Measurements from ENCODE around the gene TBC1D22A.

Gene TBC1D22A

GRCh38 chr22:46851941-46852340, 89.5 kb downstream of the TBC1D22A start:
- Mint-ChIP-seq H3K9me3 (no peaks in the 10 kb centered on the region), H3K27ac (peak overlapping the region; percentile 92), H3K4me1 (ENCODE audit: low read depth) (peaks cover 45% of the 10 kb centered on the region), H3K36me3 (ENCODE audit: low read depth) (peaks cover 93% of the 10 kb centered on the region), H3K4me3 (no peak overlapping the region), H3K27me3 (no peaks in the 10 kb centered on the region)
- intact Hi-C loops (cut with micrococcal nuclease), result no loop called here

DNA sequence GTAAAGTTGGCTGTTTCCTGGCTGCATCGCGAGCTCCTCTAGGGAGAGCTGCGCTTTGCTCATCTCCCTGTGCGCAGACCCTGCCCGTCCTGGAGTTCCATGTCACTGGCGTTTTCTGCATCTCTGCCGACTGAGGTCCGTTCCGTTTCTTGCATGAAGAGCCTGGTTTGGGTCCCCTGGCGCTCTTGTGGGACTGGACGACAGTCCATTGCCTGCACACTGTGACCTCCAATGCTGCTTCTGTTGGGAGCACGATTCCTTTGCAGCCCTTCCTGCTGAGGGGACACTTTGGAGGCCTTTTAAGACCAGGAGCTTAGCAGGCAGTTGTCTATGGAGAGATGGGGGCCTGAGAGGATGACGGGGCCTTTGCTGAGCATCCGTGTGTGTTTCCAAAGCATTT, 90.3 kb downstream of the TBC1D22A start:
- Mint-ChIP-seq H3K9me3 (no peaks in the 10 kb centered on the region), H3K27ac (peak overlapping the region; percentile 92), H3K4me3 (no peak overlapping the region), H3K27me3 (no peaks in the 10 kb centered on the region), H3K36me3 (ENCODE audit: low read depth) (peaks cover 93% of the 10 kb centered on the region), H3K4me1 (ENCODE audit: low read depth) (peaks cover 45% of the 10 kb centered on the region)
- intact Hi-C loops (cut with micrococcal nuclease), result no loop called here

DNA sequence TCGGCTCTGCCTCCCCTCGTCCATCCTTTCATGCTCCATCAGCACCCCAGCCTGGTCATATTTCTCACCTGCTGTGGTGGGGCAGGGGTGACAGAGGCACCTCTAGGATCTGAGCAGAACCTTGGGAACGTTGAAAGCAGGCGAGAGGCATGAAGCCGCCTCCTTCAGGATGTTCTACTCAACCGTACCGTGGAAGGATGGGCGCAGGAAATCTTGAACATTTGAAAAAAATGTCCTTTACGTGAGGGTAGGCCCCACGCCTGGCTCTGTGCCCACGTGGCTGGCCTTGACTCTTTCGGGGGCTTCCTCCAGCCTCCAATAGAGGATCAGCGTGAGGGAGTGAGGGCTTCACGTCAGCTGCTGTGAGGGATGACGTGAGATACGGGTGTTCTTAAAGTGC, 90.7 kb downstream of the TBC1D22A start:
- intact Hi-C loops (cut with micrococcal nuclease), result no loop called here
- Mint-ChIP-seq H3K27me3 (no peaks in the 10 kb centered on the region), H3K4me3 (no peak overlapping the region), H3K27ac (peak overlapping the region; percentile 92), H3K9me3 (no peaks in the 10 kb centered on the region), H3K4me1 (ENCODE audit: low read depth) (peaks cover 45% of the 10 kb centered on the region), H3K36me3 (ENCODE audit: low read depth) (peaks cover 93% of the 10 kb centered on the region)

GRCh38 chr22:46854125-46854870, 91.8 kb downstream of the TBC1D22A start:
- Mint-ChIP-seq H3K27ac (peak overlapping the region; percentile 92), H3K27me3 (no peaks in the 10 kb centered on the region), H3K9me3 (no peaks in the 10 kb centered on the region), H3K4me3 (peak overlapping the region; percentile 32), H3K4me1 (ENCODE audit: low read depth) (peaks cover 45% of the 10 kb centered on the region), H3K36me3 (ENCODE audit: low read depth) (peaks cover 89% of the 10 kb centered on the region)
- intact Hi-C loops (cut with micrococcal nuclease), result no loop called here

GRCh38 chr22:46855681-46856080, 93.2 kb downstream of the TBC1D22A start:
- H3K36me3 Mint-ChIP-seq (ENCODE audit: low read depth), result peaks cover 75% of the 10 kb centered on the region
- H3K4me1 Mint-ChIP-seq (ENCODE audit: low read depth), result peaks cover 48% of the 10 kb centered on the region
- intact Hi-C loops (cut with micrococcal nuclease), result no loop called here
- H3K27ac Mint-ChIP-seq, result no peak overlapping the region
- H3K27me3 Mint-ChIP-seq, result no peaks in the 10 kb centered on the region
- H3K9me3 Mint-ChIP-seq, result no peaks in the 10 kb centered on the region
- no peak overlapping the region for H3K4me3 Mint-ChIP-seq

- Mint-ChIP-seq H3K9me3 (no peaks in the 10 kb centered on the region), H3K27ac (no peak overlapping the region), H3K4me1 (ENCODE audit: low read depth) (peaks cover 53% of the 10 kb centered on the region), H3K4me3 (no peak overlapping the region), H3K36me3 (ENCODE audit: low read depth) (peaks cover 71% of the 10 kb centered on the region), H3K27me3 (no peaks in the 10 kb centered on the region)
- intact Hi-C loops (cut with micrococcal nuclease), result no loop called here
These were observed 94.2 kb downstream of the TBC1D22A start for GRCh38 chr22:46856661-46857060.

- Mint-ChIP-seq H3K4me1 (ENCODE audit: low read depth) (peaks cover 53% of the 10 kb centered on the region), H3K27me3 (no peaks in the 10 kb centered on the region), H3K36me3 (ENCODE audit: low read depth) (peaks cover 71% of the 10 kb centered on the region), H3K27ac (no peak overlapping the region), H3K4me3 (no peak overlapping the region), H3K9me3 (no peaks in the 10 kb centered on the region)
- intact Hi-C loops (cut with micrococcal nuclease), result no loop called here
These were observed 94.9 kb downstream of the TBC1D22A start for GRCh38 chr22:46857142-46857884.

- intact Hi-C loops (cut with micrococcal nuclease), result no loop called here
- Mint-ChIP-seq H3K27ac (no peak overlapping the region), H3K4me3 (no peak overlapping the region), H3K4me1 (ENCODE audit: low read depth) (peaks cover 53% of the 10 kb centered on the region), H3K27me3 (no peaks in the 10 kb centered on the region), H3K36me3 (ENCODE audit: low read depth) (peaks cover 69% of the 10 kb centered on the region), H3K9me3 (no peaks in the 10 kb centered on the region)
These were observed 95.4 kb downstream of the TBC1D22A start for GRCh38 chr22:46857885-46858143.

DNA sequence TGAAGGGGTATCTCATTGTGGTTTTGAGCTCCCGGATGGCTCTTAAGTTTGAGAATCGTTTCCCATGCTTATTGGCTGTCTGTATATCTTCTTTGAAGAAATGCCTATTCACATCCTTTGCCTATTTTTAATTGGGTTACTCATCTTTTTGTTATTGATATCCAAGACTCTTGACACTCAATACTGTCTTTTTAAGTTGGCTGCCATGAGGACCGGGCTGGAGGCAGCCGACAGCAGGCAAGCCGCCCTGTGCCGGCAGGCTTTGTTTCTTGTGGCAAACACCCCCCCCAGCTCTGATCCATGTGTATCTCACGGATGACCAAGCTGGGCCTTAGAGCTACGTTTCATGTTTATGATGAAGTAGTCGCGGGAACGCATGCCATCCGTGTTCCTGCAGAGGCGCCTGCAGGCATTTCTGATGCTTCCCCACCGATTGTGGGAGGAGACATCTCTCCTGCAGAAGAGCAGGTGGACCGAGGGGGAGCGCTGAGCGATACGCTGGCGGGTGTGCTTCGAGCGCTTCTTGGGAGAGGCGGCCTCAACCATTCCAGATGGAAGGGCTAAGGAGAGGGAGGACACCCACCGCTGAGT, 95.8 kb downstream of the TBC1D22A start:
- H3K27me3 Mint-ChIP-seq, result no peaks in the 10 kb centered on the region
- no peak overlapping the region for H3K27ac Mint-ChIP-seq
- no peak overlapping the region for H3K4me3 Mint-ChIP-seq
- peaks cover 69% of the 10 kb centered on the region for H3K36me3 Mint-ChIP-seq (ENCODE audit: low read depth)
- no peaks in the 10 kb centered on the region for H3K9me3 Mint-ChIP-seq
- H3K4me1 Mint-ChIP-seq (ENCODE audit: low read depth), result peaks cover 53% of the 10 kb centered on the region
- intact Hi-C loops (cut with micrococcal nuclease), result no loop called here

- no peaks in the 10 kb centered on the region for H3K9me3 Mint-ChIP-seq
- no peaks in the 10 kb centered on the region for H3K27me3 Mint-ChIP-seq
- intact Hi-C loops (cut with micrococcal nuclease), result no loop called here
- peaks cover 58% of the 10 kb centered on the region for H3K36me3 Mint-ChIP-seq (ENCODE audit: low read depth)
- H3K4me3 Mint-ChIP-seq, result no peak overlapping the region
- H3K27ac Mint-ChIP-seq, result no peak overlapping the region
- H3K4me1 Mint-ChIP-seq (ENCODE audit: low read depth), result peaks cover 51% of the 10 kb centered on the region
These were observed 98.1 kb downstream of the TBC1D22A start for GRCh38 chr22:46860562-46860961.

- intact Hi-C loops (cut with micrococcal nuclease), result no loop called here
- H3K27me3 Mint-ChIP-seq, result no peaks in the 10 kb centered on the region
- H3K4me3 Mint-ChIP-seq, result no peak overlapping the region
- peak overlapping the region; percentile 7 for H3K27ac Mint-ChIP-seq
- peaks cover 62% of the 10 kb centered on the region for H3K36me3 Mint-ChIP-seq (ENCODE audit: low read depth)
- H3K4me1 Mint-ChIP-seq (ENCODE audit: low read depth), result peaks cover 47% of the 10 kb centered on the region
- H3K9me3 Mint-ChIP-seq, result no peaks in the 10 kb centered on the region
These were observed 99.3 kb downstream of the TBC1D22A start for GRCh38 chr22:46861468-46862367.

GRCh38 chr22:46862418-46863324, 100.2 kb downstream of the TBC1D22A start:
- Mint-ChIP-seq H3K9me3 (no peaks in the 10 kb centered on the region), H3K36me3 (ENCODE audit: low read depth) (peaks cover 62% of the 10 kb centered on the region), H3K27ac (peak overlapping the region; percentile 7), H3K4me3 (no peak overlapping the region), H3K4me1 (ENCODE audit: low read depth) (peaks cover 47% of the 10 kb centered on the region), H3K27me3 (no peaks in the 10 kb centered on the region)
- intact Hi-C loops (cut with micrococcal nuclease), result no loop called here

GRCh38 chr22:46863794-46864193, 101.3 kb downstream of the TBC1D22A start:
- no peaks in the 10 kb centered on the region for H3K27me3 Mint-ChIP-seq
- peaks cover 49% of the 10 kb centered on the region for H3K4me1 Mint-ChIP-seq (ENCODE audit: low read depth)
- H3K4me3 Mint-ChIP-seq, result no peak overlapping the region

More at GRCh38 chr22:46863794-46864193, 101.3 kb downstream of the TBC1D22A start:
- intact Hi-C loops (cut with micrococcal nuclease), result no loop called here
- Mint-ChIP-seq H3K36me3 (ENCODE audit: low read depth) (peaks cover 58% of the 10 kb centered on the region), H3K27ac (peak overlapping the region; percentile 56), H3K9me3 (no peaks in the 10 kb centered on the region)
